ENCODE results near the gene LINGO1. TPM values are rescaled to one million over a fixed set of nuclear protein-coding genes. Genes with fewer than 3 reads are reported as not detected.

LINGO1 gene
- total and polyA plus RNA-seq, 9 donors: 0.36 to 4.5 (median 1.3) TPM

DNA sequence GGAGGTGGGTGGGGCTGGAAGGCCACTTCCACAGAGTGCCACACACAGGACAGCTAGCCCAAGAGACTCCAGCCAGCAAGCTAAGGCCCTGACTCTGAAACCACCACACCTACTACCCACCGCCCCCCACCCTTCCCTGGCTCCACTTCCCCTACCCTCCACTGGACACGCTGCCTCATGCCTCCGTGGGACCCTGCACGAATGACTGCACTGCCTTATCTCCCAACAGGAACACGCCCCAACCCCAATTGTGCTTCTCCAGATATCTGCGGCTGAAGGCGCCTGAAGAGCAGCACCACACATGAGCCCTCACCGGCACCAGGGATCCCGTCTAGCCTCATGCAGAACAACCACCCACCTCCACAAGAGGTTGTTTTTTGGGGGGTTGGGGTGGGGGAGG lies 2.7 kb downstream of the LINGO1 start:
- Histone ChIP-seq H3K4me1 (ENCODE audit: insufficient read depth) (peaks cover 7% of the 10 kb centered on the region), H3K9me3 (no peaks in the 10 kb centered on the region), H3K27ac (no peak overlapping the region), H3K4me3 (no peak overlapping the region), H3K36me3 (no peaks in the 10 kb centered on the region), H3K27me3 (peaks cover 3% of the 10 kb centered on the region)
- no peak for TF ChIP-seq EP300 (IDR thresholded peaks at IDR 0.05)
- TF ChIP-seq CTCF (IDR thresholded peaks at IDR 0.05): no peak
- TF ChIP-seq POLR2A (IDR thresholded peaks at IDR 0.05): no peak
- DNase-seq: no peak
- WGBS, 3 donors: 73 to 82% (median 74%) methylated on average over 9 of the region's 9 CpGs
- intact Hi-C loops (cut with DNase I): loop anchor here in 1 of 4 donors (5.0 kb wide), 1 partner anchor 192 kb away; no protein-coding TSS in a partner anchor

- H3K4me3 ChIP-seq: no peak overlapping the region
- H3K4me1 ChIP-seq (ENCODE audit: insufficient read depth): peaks cover 7% of the 10 kb centered on the region
- DNase-seq: no peak
- H3K9me3 ChIP-seq: no peaks in the 10 kb centered on the region
- WGBS, 3 donors: 81 to 85% (median 84%) methylated on average over 8 of the region's 8 CpGs
- peaks cover 3% of the 10 kb centered on the region for H3K27me3 ChIP-seq
- intact Hi-C loops (cut with DNase I): loop anchor here in 1 of 4 donors (5.0 kb wide), 1 partner anchor 193 kb away; no protein-coding TSS in a partner anchor
- H3K36me3 ChIP-seq: no peaks in the 10 kb centered on the region
- H3K27ac ChIP-seq: no peak overlapping the region
- TF ChIP-seq CTCF (IDR thresholded peaks at IDR 0.05) (no peak), POLR2A (IDR thresholded peaks at IDR 0.05) (no peak), EP300 (IDR thresholded peaks at IDR 0.05) (no peak)
Observed at GRCh38 chr15:77629070-77630030, 3.4 kb downstream of the LINGO1 start.

- TF ChIP-seq POLR2A (IDR thresholded peaks at IDR 0.05) (no peak), CTCF (IDR thresholded peaks at IDR 0.05) (no peak), EP300 (IDR thresholded peaks at IDR 0.05) (no peak)
- Histone ChIP-seq H3K36me3 (no peaks in the 10 kb centered on the region), H3K9me3 (no peaks in the 10 kb centered on the region), H3K4me3 (no peak overlapping the region), H3K27ac (no peak overlapping the region), H3K4me1 (ENCODE audit: insufficient read depth) (peaks cover under 1% of the 10 kb centered on the region), H3K27me3 (peaks cover 3% of the 10 kb centered on the region)
- 92 to 98% (median 93%) methylated on average over 2 of the region's 2 CpGs for WGBS, 3 donors
- intact Hi-C loops (cut with DNase I): no loop called here
- no peak for DNase-seq
Observed at GRCh38 chr15:77628010-77628409, 4.7 kb downstream of the LINGO1 start.

DNA sequence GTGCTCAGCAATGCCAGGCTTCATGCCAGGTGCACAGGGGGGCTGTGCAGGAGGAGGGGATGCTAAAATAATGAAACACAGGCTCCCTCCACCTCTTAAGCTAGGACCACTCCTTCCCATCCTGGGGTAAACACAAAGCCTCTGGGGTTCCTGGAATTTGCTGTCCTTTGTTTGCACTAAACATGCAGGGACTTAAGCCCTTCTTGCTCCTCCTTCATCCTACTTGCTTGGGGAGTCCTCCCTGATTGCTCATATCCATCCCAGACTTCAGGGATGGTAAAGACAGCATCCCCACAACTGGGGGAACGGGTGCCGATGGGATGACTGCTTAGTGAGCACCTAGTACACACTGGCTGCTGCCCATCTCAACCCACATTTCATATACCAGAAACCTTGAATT lies 5.1 kb downstream of the LINGO1 start:
- Histone ChIP-seq H3K27ac (no peak overlapping the region), H3K27me3 (peaks cover 3% of the 10 kb centered on the region), H3K4me1 (ENCODE audit: insufficient read depth) (no peaks in the 10 kb centered on the region), H3K9me3 (no peaks in the 10 kb centered on the region), H3K4me3 (no peak overlapping the region), H3K36me3 (no peaks in the 10 kb centered on the region)
- TF ChIP-seq EP300 (IDR thresholded peaks at IDR 0.05) (no peak), POLR2A (IDR thresholded peaks at IDR 0.05) (no peak), CTCF (IDR thresholded peaks at IDR 0.05) (no peak)
- WGBS, 3 donors: 90 to 100% (median 94%) methylated on average over 2 of the region's 2 CpGs
- DNase-seq: no peak
- intact Hi-C loops (cut with DNase I): no loop called here

Measured in ovary (tissue), 9 donors.